GM12874 (cell line): ENCODE data around the gene CLDND1.

Experiments used
- TF ChIP-seq, protein P1 (sequence below): IDR thresholded peaks from 2 replicates; pipeline ENCODE4 v1.5.1; 2011; ENCODE audit warnings: low read depth, mild to moderate bottlenecking, control low read depth, low read length, moderate library complexity; ENCODE audit not compliant: insufficient read depth

CLDND1 gene

DNA sequence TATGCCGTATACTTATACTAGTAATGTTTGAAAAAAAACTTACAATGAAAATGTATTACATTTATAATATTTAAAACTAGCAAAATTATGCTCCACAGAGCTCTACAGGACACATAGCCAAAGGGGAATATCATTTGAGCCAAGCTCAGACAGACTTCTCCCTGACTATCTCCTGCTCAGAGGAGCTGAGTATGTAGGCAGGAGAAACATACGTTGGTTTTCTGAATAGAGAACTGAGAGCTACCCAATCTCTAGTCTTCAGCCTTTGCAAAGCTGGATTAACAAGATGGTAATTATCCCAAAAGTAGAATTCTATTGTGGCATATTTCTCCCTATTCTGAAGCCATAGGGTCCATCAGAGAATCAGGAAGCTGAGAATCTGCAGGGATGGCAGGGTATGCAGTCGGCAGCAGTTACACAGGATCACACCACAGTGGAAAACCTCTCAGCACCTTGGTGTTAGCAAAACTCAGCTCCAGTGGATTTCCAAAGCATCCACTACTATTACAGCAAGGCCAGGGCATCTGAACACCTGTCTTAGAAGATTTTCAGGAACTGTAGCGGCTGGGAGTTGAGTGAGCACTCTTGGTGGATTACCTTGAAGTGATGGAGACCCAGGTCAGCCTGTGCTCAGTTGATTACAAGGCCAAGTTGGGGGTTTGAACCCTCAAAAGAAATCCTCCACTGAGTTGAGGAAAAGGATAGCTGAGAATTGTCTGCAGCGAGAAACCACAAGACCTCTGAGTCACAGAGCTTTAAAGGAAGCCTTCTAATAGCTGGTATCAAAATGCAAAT is 39.2 kb upstream of the CLDND1 start:
- TF ChIP-seq, protein P1, sequence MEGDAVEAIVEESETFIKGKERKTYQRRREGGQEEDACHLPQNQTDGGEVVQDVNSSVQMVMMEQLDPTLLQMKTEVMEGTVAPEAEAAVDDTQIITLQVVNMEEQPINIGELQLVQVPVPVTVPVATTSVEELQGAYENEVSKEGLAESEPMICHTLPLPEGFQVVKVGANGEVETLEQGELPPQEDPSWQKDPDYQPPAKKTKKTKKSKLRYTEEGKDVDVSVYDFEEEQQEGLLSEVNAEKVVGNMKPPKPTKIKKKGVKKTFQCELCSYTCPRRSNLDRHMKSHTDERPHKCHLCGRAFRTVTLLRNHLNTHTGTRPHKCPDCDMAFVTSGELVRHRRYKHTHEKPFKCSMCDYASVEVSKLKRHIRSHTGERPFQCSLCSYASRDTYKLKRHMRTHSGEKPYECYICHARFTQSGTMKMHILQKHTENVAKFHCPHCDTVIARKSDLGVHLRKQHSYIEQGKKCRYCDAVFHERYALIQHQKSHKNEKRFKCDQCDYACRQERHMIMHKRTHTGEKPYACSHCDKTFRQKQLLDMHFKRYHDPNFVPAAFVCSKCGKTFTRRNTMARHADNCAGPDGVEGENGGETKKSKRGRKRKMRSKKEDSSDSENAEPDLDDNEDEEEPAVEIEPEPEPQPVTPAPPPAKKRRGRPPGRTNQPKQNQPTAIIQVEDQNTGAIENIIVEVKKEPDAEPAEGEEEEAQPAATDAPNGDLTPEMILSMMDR = no peak

DNA sequence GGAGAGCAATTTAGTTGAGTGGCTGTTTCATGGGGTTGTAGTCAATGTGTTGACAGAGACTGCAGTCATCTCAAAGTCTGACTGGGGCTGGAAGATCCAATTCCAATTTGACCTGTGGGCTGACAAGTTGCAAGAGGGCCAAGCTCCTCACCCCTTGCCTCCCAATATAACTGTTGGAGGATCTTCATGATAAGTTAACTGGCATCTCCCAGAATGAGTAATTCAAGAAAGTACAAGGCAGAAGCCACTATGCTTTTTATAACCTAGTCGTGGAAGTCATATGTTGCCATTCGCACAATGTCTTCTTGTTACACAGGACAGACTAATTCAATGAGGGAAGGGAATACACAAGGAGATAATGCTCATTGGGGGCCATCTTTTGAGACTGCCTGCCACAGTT is 38.2 kb upstream of the CLDND1 start:
- TF ChIP-seq, protein P1 = no peak

GRCh38 chr3:98558100-98558827 is 35.6 kb upstream of the CLDND1 start:
- TF ChIP-seq, protein P1 = no peak

DNA sequence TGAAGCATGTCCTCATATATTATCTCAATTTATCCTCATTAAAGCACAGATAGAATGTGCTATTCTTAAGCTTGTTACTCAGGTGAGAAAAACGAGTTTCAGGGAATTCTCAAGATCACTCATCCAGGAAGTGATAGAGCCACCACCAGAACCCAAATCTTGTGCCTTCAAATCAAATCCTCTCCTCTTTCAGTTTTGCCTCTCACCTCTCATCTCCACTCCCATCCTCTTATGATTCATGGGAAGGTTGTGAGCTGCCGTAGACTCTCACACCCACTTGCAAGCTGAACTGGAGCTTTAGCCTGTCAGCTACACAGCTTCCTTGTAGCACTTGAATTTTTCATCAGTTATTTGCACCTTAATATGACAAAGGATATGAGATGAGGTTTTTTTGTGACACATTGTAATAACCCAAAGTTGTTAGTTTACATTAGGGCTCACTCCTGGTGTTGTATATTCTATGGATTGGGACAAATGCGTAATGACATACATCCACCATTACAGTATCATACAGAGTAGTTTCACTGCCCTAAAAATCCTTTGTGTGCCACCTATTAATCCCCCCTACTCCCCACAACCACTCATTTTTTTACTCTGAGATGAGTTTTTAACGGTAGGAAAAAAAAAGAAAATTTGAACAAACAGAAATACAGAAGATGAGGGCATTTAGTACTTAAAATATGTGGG is 34.8 kb upstream of the CLDND1 start:
- TF ChIP-seq, protein P1 = no peak

- TF ChIP-seq, protein P1 = no peak
These were observed 33.7 kb upstream of the CLDND1 start for GRCh38 chr3:98556164-98557130.

DNA sequence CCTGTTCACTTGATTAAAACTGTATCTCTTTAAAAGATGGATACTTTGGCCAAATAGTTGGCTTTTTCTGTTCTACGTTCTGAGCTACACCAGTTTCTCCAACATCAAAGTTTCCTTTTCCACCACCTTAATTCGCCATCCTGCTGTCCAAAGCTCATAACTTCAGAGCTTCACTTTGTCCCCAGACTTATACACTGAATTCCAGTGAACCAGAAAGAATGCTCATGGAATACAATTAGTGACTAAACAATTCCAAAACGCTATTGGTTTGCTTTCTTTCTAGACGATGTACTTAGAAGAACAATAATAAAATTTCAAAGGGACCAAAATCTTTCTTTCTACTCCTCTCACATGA is 32.3 kb upstream of the CLDND1 start:
- TF ChIP-seq, protein P1 = no peak
